Islet of Langerhans (tissue), 1 donor: Measurements from ENCODE around the gene ZNRF3.
"Not testable (repeated sequence)": the region's sequence is repeated elsewhere in the genome, so short reads cannot be mapped to it uniquely, and the experiment has no call there.

Experiments used
- FAIRE-seq: peaks from one replicate; lab custom pipeline; 2011; peaks lifted over from hg19 to GRCh38; lab: Jason Lieb, UNC

Gene ZNRF3

GRCh38 chr22:28884747-28885350, 1.5 kb downstream of the ZNRF3 start:
- FAIRE-seq, result no peak

- FAIRE-seq, result no peak
These were observed 2.6 kb downstream of the ZNRF3 start for GRCh38 chr22:28885939-28886338.

- FAIRE-seq, result not testable (repeated sequence)
These were observed 3.3 kb downstream of the ZNRF3 start for GRCh38 chr22:28886679-28887078.

GRCh38 chr22:28887725-28888459, 4.5 kb downstream of the ZNRF3 start:
- FAIRE-seq, result no peak

GRCh38 chr22:28889478-28890024, 6.2 kb downstream of the ZNRF3 start:
- no peak for FAIRE-seq

- FAIRE-seq, result no peak
These were observed 7.9 kb downstream of the ZNRF3 start for GRCh38 chr22:28891156-28891733.

GRCh38 chr22:28892175-28892731, 8.9 kb downstream of the ZNRF3 start:
- FAIRE-seq, result no peak

- FAIRE-seq, result no peak
These were observed 10.4 kb downstream of the ZNRF3 start for GRCh38 chr22:28893810-28894209.

GRCh38 chr22:28894334-28894733, 11.0 kb downstream of the ZNRF3 start:
- FAIRE-seq, result peak; percentile 51

- no peak for FAIRE-seq
These were observed 11.4 kb downstream of the ZNRF3 start for GRCh38 chr22:28894807-28895206.

- no peak for FAIRE-seq
These were observed 13.2 kb downstream of the ZNRF3 start for GRCh38 chr22:28896611-28897010.

GRCh38 chr22:28898233-28898629, 14.9 kb downstream of the ZNRF3 start:
- no peak for FAIRE-seq

- no peak for FAIRE-seq
These were observed 16.0 kb downstream of the ZNRF3 start for GRCh38 chr22:28899199-28899853.

- FAIRE-seq, result no peak
These were observed 17.1 kb downstream of the ZNRF3 start for GRCh38 chr22:28900379-28900925.

- no peak for FAIRE-seq
These were observed 19.1 kb downstream of the ZNRF3 start for GRCh38 chr22:28902490-28902889.

GRCh38 chr22:28903080-28903479, 19.7 kb downstream of the ZNRF3 start:
- no peak for FAIRE-seq

- no peak for FAIRE-seq
These were observed 20.4 kb downstream of the ZNRF3 start for GRCh38 chr22:28903729-28904128.

GRCh38 chr22:28904211-28904896, 21.0 kb downstream of the ZNRF3 start:
- FAIRE-seq, result no peak

- no peak for FAIRE-seq
These were observed 22.0 kb downstream of the ZNRF3 start for GRCh38 chr22:28905256-28905832.

GRCh38 chr22:28906312-28906711, 22.9 kb downstream of the ZNRF3 start:
- no peak for FAIRE-seq

- FAIRE-seq, result no peak
These were observed 24.1 kb downstream of the ZNRF3 start for GRCh38 chr22:28907311-28908008.
